Measurements from ENCODE around the gene COPG2. TPM values are rescaled to one million over a fixed set of nuclear protein-coding genes. Genes with fewer than 3 reads are reported as not detected.

Gene COPG2
- total and polyA plus RNA-seq, 2 of the 13 experiments (the other 11 are each of a cell fraction or from before 2014, with no cell fraction given): 14.1 to 17.7 TPM

GRCh38 chr7:130486114-130486953 is 182.2 kb downstream of the COPG2 start (continued):
- peak; percentile 72; the same call in 1 of the 2 replicates for TF ChIP-seq ZNF552 (CRISPR knock-in tag; IDR thresholded peaks at IDR 0.05; ENCODE audit: borderline replicate concordance)
- no peak; the same call in 1 of the 2 replicates for TF ChIP-seq ARNT2 (CRISPR knock-in tag; IDR thresholded peaks at IDR 0.05; ENCODE audit: low read depth)
- TF ChIP-seq CENPBD1 (CRISPR knock-in tag; IDR thresholded peaks at IDR 0.05; ENCODE audit: borderline replicate concordance, low read depth): no peak
- TF ChIP-seq EHMT2 (IDR thresholded peaks at IDR 0.05; ENCODE audit: borderline replicate concordance, low read depth, low read length): no peak
- TF ChIP-seq ZBTB33 (CRISPR knock-in tag; IDR thresholded peaks at IDR 0.05): peak; percentile 40; the same call in 1 of the 2 replicates
- no peak for TF ChIP-seq DMTF1 (CRISPR knock-in tag; IDR thresholded peaks at IDR 0.05)
- TF ChIP-seq HBP1 (CRISPR knock-in tag; IDR thresholded peaks at IDR 0.05; ENCODE audit: low read depth): no peak
- no peak for TF ChIP-seq NONO (IDR thresholded peaks at IDR 0.05)
- TF ChIP-seq NONO (CRISPR knock-in tag; conservative IDR thresholded peaks at IDR 0.05): peak; percentile 81
- TF ChIP-seq NFATC3 (CRISPR knock-in tag; IDR thresholded peaks at IDR 0.05): 0 out of 2 replicates have a peak, but pooled peaks have one; percentile 35
- no peak for TF ChIP-seq ZNF281 (CRISPR knock-in tag; IDR thresholded peaks at IDR 0.05; ENCODE audit: borderline replicate concordance)
- no peak for TF ChIP-seq RBAK (CRISPR knock-in tag; IDR thresholded peaks at IDR 0.05)
- 0 out of 4 replicates have a peak, but pooled peaks of 1 of the 2 experiments have one; percentile 19 for TF ChIP-seq ATF4 (CRISPR knock-in tag; IDR thresholded peaks at IDR 0.05)
- no peak for TF ChIP-seq PHB2 (IDR thresholded peaks at IDR 0.05; ENCODE audit: partially characterized antibody)
- TF ChIP-seq SRSF1 (optimal IDR thresholded peaks at IDR 0.05; ENCODE audit: low read depth, low read length): no peak
